ENCODE data around the gene HHIPL1. TPM values are rescaled to one million over a fixed set of nuclear protein-coding genes. Genes with fewer than 3 reads are reported as not detected.

Gene HHIPL1
- total RNA-seq, 1 experiment from 2014 or later = 2.6 TPM

GRCh38 chr14:99690636-99691035, 45.7 kb downstream of the HHIPL1 start:
- no peak overlapping the region for H2BK12ac ChIP-seq (ENCODE audit: insufficient read length, low read depth, low read length)
- Mint-ChIP-seq H3K27me3 (ENCODE audit: low read depth) (peaks cover 12% of the 10 kb centered on the region), H3K27ac (no peak overlapping the region), H3K4me3 (no peak overlapping the region), H3K4me1 (peaks cover 9 to 20% of the 10 kb centered on the region in 2 experiments), H3K36me3 (ENCODE audit: insufficient read depth in 1 of 3, low read depth in 3 of 3) (no peaks in the 10 kb centered on the region), H3K9me3 (no peaks in the 10 kb centered on the region)
- H4K8ac ChIP-seq (replicated peaks; ENCODE audit: insufficient read length, low read depth, low read length) = no peak overlapping the region
- no peak overlapping the region for H4K5ac ChIP-seq (ENCODE audit: insufficient read length, low read depth, low read length)
- no peak overlapping the region for H3K4ac ChIP-seq (ENCODE audit: low read depth, low read length)
- no peak overlapping the region for H2BK15ac ChIP-seq (ENCODE audit: low read depth, low read length)
- H2BK120ac ChIP-seq (ENCODE audit: low read depth, low read length, poor library complexity, severe bottlenecking) = no peak overlapping the region
- H3K14ac ChIP-seq (ENCODE audit: insufficient read depth, low read length) = no peak overlapping the region
- no peak overlapping the region for H2BK5ac ChIP-seq (ENCODE audit: insufficient read length, low read length)
- no peak overlapping the region for H4K91ac ChIP-seq (ENCODE audit: insufficient read length, low read depth, low read length)
- H3K9me3 ChIP-seq (ENCODE audit: control insufficient read depth, low read depth, low read length) = no peaks in the 10 kb centered on the region
- no peaks in the 10 kb centered on the region for H3K27me3 ChIP-seq (ENCODE audit: insufficient read depth, low read length)
- no peak overlapping the region for H3K23ac ChIP-seq (ENCODE audit: insufficient read length, low read depth, low read length)
- no peaks in the 10 kb centered on the region for H4K20me1 ChIP-seq (ENCODE audit: control insufficient read depth, insufficient read depth, insufficient read length)
- no peak overlapping the region for H3K27ac ChIP-seq (ENCODE audit: insufficient read length, low read depth, low read length)
- no peak overlapping the region for H3T11ph ChIP-seq (ENCODE audit: low read length)
- H2AFZ ChIP-seq (ENCODE audit: low read length) = no peak overlapping the region
- H3K4me1 ChIP-seq (ENCODE audit: insufficient read depth, low read length) = no peaks in the 10 kb centered on the region
- no peak overlapping the region for H3K4me2 ChIP-seq (ENCODE audit: insufficient read depth, insufficient read length, low read length)
- no peak for DNase-seq
- no CpG with 5 or more reads among the region's 5 CpGs for WGBS (ENCODE audit: extremely low coverage, insufficient read length, low lambda C conversion rate)
- H3K18ac ChIP-seq (ENCODE audit: insufficient read length, low read depth, low read length) = no peak overlapping the region
- no peaks in the 10 kb centered on the region for H3K79me2 ChIP-seq (ENCODE audit: insufficient read depth, low read length)
- H3K9ac ChIP-seq (ENCODE audit: extremely low read depth, insufficient read length, low read length) = no peak overlapping the region
- TF ChIP-seq CTCF (conservative IDR thresholded peaks at IDR 0.05) = no peak
- H2BK20ac ChIP-seq (ENCODE audit: low read depth, low read length, poor library complexity, severe bottlenecking) = no peak overlapping the region
- H3K23me2 ChIP-seq (ENCODE audit: insufficient read length, low read depth, low read length, poor library complexity, severe bottlenecking) = no peaks in the 10 kb centered on the region
- H3K56ac ChIP-seq (ENCODE audit: insufficient read length, low read depth, low read length) = no peak overlapping the region
- no peak overlapping the region for H2AK5ac ChIP-seq (ENCODE audit: insufficient read length, low read length)
- H3K79me1 ChIP-seq (ENCODE audit: insufficient read depth, low read depth, low read length, poor library complexity, severe bottlenecking) = no peaks in the 10 kb centered on the region

Data from H9 (cell line).